HFF-Myc (cell line): ENCODE measurements around the gene EID1.

Experiments
- DNase-seq: peaks from one replicate; pipeline ENCODE4 v3.0.0-alpha.2; 2011; ENCODE audit warnings: low read depth; ENCODE audit errors: extremely low read depth
- H3K4me3 ChIP-seq: replicated peaks from 2 replicates; pipeline ENCODE4 v1.5.1; 2011; ENCODE audit warnings: low read depth, mild to moderate bottlenecking, control low read depth, low read length
- TF ChIP-seq, protein P1 (sequence below): IDR thresholded peaks from 2 replicates; pipeline ENCODE4 v1.5.1; 2012; ENCODE audit warnings: mild to moderate bottlenecking, low read depth, low read length, control low read depth; ENCODE audit errors: missing control alignments

EID1 gene

GRCh38 chr15:48877630-48878595, at the start of gene EID1:
Gene EID1 (plus strand): TSS chr15:48878134. CDS start chr15:48878177, 43 bp downstream.
- peak; percentile 85 for DNase-seq
- H3K4me3 ChIP-seq = peak within 1 kb of the TSS; percentile 90
- TF ChIP-seq, protein P1, sequence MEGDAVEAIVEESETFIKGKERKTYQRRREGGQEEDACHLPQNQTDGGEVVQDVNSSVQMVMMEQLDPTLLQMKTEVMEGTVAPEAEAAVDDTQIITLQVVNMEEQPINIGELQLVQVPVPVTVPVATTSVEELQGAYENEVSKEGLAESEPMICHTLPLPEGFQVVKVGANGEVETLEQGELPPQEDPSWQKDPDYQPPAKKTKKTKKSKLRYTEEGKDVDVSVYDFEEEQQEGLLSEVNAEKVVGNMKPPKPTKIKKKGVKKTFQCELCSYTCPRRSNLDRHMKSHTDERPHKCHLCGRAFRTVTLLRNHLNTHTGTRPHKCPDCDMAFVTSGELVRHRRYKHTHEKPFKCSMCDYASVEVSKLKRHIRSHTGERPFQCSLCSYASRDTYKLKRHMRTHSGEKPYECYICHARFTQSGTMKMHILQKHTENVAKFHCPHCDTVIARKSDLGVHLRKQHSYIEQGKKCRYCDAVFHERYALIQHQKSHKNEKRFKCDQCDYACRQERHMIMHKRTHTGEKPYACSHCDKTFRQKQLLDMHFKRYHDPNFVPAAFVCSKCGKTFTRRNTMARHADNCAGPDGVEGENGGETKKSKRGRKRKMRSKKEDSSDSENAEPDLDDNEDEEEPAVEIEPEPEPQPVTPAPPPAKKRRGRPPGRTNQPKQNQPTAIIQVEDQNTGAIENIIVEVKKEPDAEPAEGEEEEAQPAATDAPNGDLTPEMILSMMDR = no peak

GRCh38 chr15:48828471-48828870, 49.5 kb upstream of the EID1 start:
- no peak overlapping the region for H3K4me3 ChIP-seq
- no peak for DNase-seq
- TF ChIP-seq, protein P1 = no peak

DNA sequence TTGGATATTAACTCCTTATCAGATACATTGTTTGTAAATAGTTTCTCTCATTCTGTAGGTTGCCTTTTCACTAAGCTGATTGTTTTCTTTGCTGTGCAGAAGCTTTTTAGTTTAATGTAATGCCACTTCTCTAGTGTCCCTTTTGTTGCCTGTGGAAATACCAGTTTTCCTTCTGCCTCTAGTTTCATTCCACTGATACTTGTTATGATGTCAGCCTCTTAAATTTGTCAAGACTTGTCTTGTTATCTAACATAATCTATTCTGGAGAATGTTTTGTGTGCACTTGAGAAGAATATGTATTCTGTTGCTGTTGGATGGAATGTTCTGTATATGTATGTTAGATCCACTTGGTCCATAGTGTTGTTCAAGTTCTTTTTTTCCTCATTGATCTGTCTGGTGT, 49.0 kb upstream of the EID1 start:
- no peak overlapping the region for H3K4me3 ChIP-seq
- TF ChIP-seq, protein P1 = no peak
- no peak for DNase-seq

- DNase-seq = no peak
- H3K4me3 ChIP-seq = no peak overlapping the region
- TF ChIP-seq, protein P1 = no peak
These were observed 45.3 kb upstream of the EID1 start for GRCh38 chr15:48832648-48833047.

- H3K4me3 ChIP-seq = no peak overlapping the region
- TF ChIP-seq, protein P1 = no peak
- no peak for DNase-seq
These were observed 44.3 kb upstream of the EID1 start for GRCh38 chr15:48833526-48834239.

GRCh38 chr15:48834756-48835155, 43.2 kb upstream of the EID1 start:
- TF ChIP-seq, protein P1 = no peak
- no peak for DNase-seq
- no peak overlapping the region for H3K4me3 ChIP-seq
